NK-92 (cell line): ENCODE results near the gene CNOT6L.

Source experiments
- DNase-seq: peaks from one replicate; lab custom pipeline; 2025; ENCODE audit not compliant: unreplicated experiment; lab: John Stamatoyannopoulos, UW

Gene CNOT6L

GRCh38 chr4:77713884-77714283, 105.3 kb downstream of the CNOT6L start:
- DNase-seq: no peak

- no peak for DNase-seq
Measured at GRCh38 chr4:77712675-77713074, 106.5 kb downstream of the CNOT6L start.

DNA sequence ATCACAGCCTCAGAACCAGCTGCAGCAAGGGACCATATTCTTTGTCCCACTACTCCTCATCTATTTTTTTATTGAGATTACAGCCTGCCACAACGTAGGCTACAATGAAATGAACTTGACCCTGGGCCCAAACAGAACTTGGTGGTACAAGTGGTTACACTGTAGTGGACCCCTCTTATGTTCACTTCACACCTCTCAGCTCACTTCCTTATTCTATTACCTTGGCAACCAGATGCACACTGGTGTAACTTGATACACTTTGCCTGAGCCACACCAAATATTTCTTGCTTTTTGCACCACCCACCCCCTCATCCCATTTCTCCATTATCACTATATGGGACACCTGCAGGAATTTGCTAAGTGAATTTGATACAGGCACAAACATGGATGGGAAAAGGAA, 107.7 kb downstream of the CNOT6L start:
- no peak for DNase-seq

DNA sequence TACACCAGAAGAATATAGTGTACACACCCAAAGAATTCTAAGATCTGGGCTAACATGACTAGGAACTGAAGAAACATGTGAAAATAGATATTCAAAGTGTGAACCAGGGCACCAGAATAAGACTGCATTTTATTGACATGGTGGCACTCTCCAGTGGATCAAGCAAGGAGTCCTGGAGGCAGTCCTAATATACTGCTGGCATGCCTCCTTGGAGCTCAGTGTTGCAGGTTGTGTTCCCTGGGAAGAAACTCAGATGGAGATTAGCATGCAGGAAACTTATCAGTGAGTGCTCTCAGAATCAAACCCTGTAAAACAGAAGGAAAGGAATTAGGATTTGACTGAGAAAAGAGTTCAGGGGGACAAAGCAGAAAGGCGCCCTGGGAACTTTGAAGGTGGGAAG, 108.5 kb downstream of the CNOT6L start:
- no peak for DNase-seq

DNA sequence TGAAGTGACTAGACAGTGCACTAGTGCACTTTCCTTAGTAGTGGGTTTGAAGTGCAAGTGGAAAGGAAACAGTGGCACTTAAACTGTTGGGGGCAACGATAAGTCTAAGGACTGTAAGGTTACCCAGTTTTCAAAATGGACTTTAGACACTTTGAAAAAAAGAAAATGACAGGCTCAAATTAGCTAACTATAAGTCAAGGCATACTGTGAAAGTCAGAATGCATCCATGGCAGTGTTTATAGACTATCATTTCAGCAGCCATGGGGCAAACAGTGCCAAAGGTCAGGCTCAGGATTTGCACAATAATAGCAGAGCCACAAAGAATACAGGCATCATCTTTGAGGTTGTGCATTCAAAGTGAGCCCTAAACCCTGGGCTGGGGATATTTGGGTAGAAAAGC, 109.1 kb downstream of the CNOT6L start:
- DNase-seq: no peak

GRCh38 chr4:77706717-77707116, 112.5 kb downstream of the CNOT6L start:
- DNase-seq: no peak

DNA sequence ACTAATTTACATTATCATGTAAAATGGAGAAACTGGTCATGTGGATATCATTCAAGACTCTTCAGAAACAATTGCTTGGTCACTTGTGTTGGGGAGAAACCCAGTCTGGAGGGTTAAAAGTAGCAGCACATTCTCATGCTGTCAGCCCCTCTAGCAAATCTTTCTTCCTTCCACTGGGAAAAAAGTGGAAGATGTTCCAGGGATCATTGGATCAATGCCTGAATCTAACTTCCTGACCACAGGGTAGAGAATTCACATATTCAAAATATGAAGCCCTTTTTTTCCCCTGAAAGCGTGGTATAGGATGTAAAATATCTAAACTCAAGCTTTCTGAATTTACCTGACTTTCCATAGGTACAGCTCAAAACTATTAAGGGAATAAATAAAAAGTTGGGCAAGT, 115.5 kb downstream of the CNOT6L start:
- no peak for DNase-seq

DNA sequence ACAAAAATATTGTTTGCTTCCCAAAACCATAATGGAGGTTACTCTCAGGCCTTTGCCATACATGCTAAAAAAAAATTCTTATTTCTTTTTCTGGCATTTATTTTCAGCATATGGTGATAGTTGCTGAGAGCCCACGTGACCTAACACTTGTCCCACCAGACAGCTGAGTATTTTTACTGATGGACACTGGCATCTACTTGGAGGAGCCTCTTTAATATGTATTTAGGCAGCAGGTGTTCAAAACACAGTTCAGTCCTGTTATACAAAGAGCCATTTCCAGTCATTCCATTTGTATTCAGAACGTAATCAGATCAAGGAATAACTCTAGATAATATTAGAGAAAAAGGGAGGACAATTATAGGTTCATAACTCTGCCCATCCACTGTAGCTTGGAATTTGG, 118.0 kb downstream of the CNOT6L start:
- no peak for DNase-seq

- DNase-seq: no peak
Measured at GRCh38 chr4:77699731-77700210, 119.4 kb downstream of the CNOT6L start.

DNA sequence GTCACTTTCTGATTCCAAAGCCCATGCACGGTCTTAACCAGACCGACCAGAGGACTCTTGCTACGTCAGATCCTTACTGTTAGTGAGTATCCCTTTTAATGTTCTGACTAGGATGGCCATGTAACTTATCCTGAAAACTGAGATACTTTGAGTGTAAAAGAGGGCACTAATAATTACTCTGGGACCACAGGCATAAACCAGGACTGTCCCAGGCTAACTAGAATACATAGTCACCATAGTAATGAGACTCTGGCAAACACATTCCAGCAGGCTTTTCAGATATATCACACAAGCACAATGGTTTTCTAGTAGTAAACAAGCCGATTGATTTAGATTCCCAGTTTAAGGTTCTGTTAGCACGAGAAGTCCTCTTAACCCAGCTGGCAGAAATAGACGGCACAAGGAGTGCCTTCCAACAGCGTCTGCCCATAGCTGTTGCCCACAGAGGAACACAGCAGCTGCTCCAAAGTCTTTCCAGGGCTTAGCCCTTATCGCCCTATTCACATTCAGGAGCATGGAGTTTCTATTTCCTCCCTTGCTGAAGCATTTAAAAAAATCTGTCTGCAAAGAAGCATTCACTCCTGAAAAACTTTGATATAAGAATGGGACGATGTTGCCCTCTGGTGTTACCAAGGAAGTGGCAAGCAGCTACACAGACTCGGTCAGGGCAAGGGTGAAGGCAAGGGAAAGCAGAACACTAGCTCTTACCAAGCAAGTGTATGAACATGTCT, 121.1 kb downstream of the CNOT6L start:
- no peak for DNase-seq

- DNase-seq: no peak
Measured at GRCh38 chr4:77695774-77696173, 123.4 kb downstream of the CNOT6L start.

GRCh38 chr4:77692847-77693432, 126.2 kb downstream of the CNOT6L start:
- no peak for DNase-seq

GRCh38 chr4:77681792-77682191, 137.4 kb downstream of the CNOT6L start:
- no peak for DNase-seq

DNA sequence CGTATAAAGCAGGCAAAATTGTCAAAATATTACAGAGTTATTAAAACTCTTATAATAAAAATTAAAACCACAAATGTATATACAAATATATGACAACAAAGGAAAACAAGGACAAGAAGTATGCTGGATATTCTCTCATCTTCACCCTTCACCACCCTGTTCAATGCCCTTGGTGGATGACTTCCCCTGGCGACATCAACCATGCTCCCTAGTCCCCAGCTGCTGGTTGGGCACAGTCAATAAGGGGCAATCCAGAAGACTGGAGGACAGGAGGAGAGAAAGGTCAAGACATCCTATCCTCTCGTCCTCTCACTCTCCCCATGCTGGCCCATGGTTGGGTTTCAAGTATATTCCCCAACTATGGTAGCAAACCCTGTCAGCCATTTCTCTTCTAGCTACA, 142.3 kb downstream of the CNOT6L start:
- no peak for DNase-seq

- DNase-seq: no peak
Measured at GRCh38 chr4:77671051-77671450, 148.1 kb downstream of the CNOT6L start.

GRCh38 chr4:77669946-77670590, 149.1 kb downstream of the CNOT6L start:
- no peak for DNase-seq

DNA sequence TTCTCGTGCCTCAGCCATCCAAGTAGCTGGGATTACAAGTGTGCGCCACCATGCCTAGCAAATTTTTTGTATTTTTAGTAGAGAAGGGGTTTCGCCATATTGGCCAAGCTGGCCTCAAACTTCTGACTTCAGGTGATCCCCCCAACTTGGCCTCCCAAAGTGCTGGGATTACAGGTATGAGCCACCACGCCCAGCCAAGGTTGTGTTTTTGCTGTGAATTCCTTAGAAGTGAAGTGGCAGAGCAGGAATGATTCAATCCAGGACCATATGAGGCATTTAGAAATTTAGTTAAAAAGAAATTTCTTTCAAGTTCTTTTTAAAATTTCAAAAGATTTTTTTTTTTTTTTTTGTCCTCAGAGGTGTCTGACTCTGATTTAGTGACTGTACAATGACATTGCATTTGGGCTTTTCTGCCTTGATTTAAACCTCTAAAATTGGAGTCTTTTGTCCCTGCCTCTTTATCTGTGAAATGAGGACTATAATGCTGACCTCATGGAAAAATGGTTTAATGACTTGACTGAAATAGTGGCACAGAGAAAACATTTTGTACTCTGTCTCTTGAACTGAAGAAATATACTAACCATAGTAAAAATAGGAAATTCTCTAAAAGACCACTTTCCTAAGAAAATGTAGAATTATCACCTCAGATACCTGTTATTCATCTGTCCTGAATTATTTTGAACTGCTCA, 153.6 kb downstream of the CNOT6L start:
- no peak for DNase-seq
